RWPE2 (cell line): ENCODE data around the gene DHRS3.
A peak's percentile ranks its signal among the peaks of the same experiment; 100 is the strongest.

Source experiments
- ATAC-seq: fragments of 200-7000 bp; cut with Tn5 transposase; 3 replicates; pipeline ENCODE4 v1.9.1; 2021; ENCODE audit warnings: low read depth
- DNase-seq: peaks from one replicate; pipeline ENCODE4 v3.0.0-alpha.2; 2020; ENCODE audit warnings: low spot score
- H3K27ac ChIP-seq: fragments of 450-650 bp; 2 replicates; pipeline ENCODE4 v1.5.1; 2017; ENCODE audit warnings: mild to moderate bottlenecking; ENCODE audit not compliant: poor library complexity, severe bottlenecking
- H3K27me3 ChIP-seq: fragments of 250-450 bp; sonication (Bioruptor Pico); 2 replicates; pipeline ENCODE4 v1.5.1; 2021; ENCODE audit warnings: mild to moderate bottlenecking, moderate library complexity; ENCODE audit not compliant: insufficient read depth, poor library complexity, severe bottlenecking
- H3K36me3 ChIP-seq: fragments of 250-450 bp; sonication (Bioruptor Pico); 2 replicates; pipeline ENCODE4 v1.5.1; 2020; ENCODE audit warnings: low read depth, mild to moderate bottlenecking, moderate library complexity
- H3K4me1 ChIP-seq: fragments of 250-450 bp; sonication (Bioruptor Pico); 2 replicates; pipeline ENCODE4 v1.5.1; 2021; ENCODE audit warnings: mild to moderate bottlenecking, moderate library complexity; ENCODE audit not compliant: insufficient read depth, poor library complexity, severe bottlenecking
- H3K4me3 ChIP-seq: fragments of 250-450 bp; sonication (Bioruptor Pico); 2 replicates; pipeline ENCODE4 v1.5.1; 2021; ENCODE audit warnings: mild to moderate bottlenecking, moderate library complexity; ENCODE audit not compliant: severe bottlenecking
- H3K9me3 ChIP-seq: fragments of 250-450 bp; sonication (Bioruptor Pico); 2 replicates; pipeline ENCODE4 v1.5.1; 2021; ENCODE audit warnings: mild to moderate bottlenecking, moderate library complexity; ENCODE audit not compliant: severe bottlenecking
- CTCF ChIP-seq: fragments of 450-650 bp; IDR thresholded peaks from one replicate; pipeline ENCODE4 v1.5.1; 2017; ENCODE audit warnings: mild to moderate bottlenecking, moderate library complexity; ENCODE audit not compliant: poor library complexity, severe bottlenecking

The DHRS3 gene

GRCh38 chr1:12600880-12601633, 17.0 kb downstream of the DHRS3 start:
- Histone ChIP-seq H3K27ac (no peak overlapping the region), H3K27me3 (no peaks in the 10 kb centered on the region), H3K4me1 (peaks cover 44% of the 10 kb centered on the region), H3K36me3 (no peaks in the 10 kb centered on the region), H3K4me3 (no peak overlapping the region), H3K9me3 (no peaks in the 10 kb centered on the region)
- peak; percentile 52 for TF ChIP-seq CTCF
- ATAC-seq = no peak
- no peak for DNase-seq

GRCh38 chr1:12600335-12600734, 17.7 kb downstream of the DHRS3 start:
- no peak for DNase-seq
- TF ChIP-seq CTCF = no peak
- Histone ChIP-seq H3K9me3 (no peaks in the 10 kb centered on the region), H3K36me3 (no peaks in the 10 kb centered on the region), H3K4me3 (no peak overlapping the region), H3K4me1 (peaks cover 46% of the 10 kb centered on the region), H3K27me3 (no peaks in the 10 kb centered on the region), H3K27ac (no peak overlapping the region)
- ATAC-seq = no peak

- Histone ChIP-seq H3K9me3 (no peaks in the 10 kb centered on the region), H3K27ac (no peak overlapping the region), H3K4me1 (peaks cover 46% of the 10 kb centered on the region), H3K27me3 (no peaks in the 10 kb centered on the region), H3K36me3 (no peaks in the 10 kb centered on the region), H3K4me3 (no peak overlapping the region)
- TF ChIP-seq CTCF = no peak
- ATAC-seq = no peak
- no peak for DNase-seq
Observed at GRCh38 chr1:12599657-12600056, 18.4 kb downstream of the DHRS3 start.

- no peak for DNase-seq
- no peak overlapping the region for H3K27ac ChIP-seq
- H3K9me3 ChIP-seq = no peaks in the 10 kb centered on the region
- H3K4me1 ChIP-seq = peaks cover 48% of the 10 kb centered on the region
- no peaks in the 10 kb centered on the region for H3K27me3 ChIP-seq
- H3K36me3 ChIP-seq = no peaks in the 10 kb centered on the region
- no peak overlapping the region for H3K4me3 ChIP-seq
- ATAC-seq = no peak
- no peak for TF ChIP-seq CTCF
Observed at GRCh38 chr1:12598974-12599373, 19.0 kb downstream of the DHRS3 start.

- no peak for DNase-seq
- H3K4me3 ChIP-seq = no peak overlapping the region
- no peaks in the 10 kb centered on the region for H3K36me3 ChIP-seq
- ATAC-seq = no peak
- no peak for TF ChIP-seq CTCF
- peaks cover 46% of the 10 kb centered on the region for H3K4me1 ChIP-seq
- no peak overlapping the region for H3K27ac ChIP-seq
- no peaks in the 10 kb centered on the region for H3K9me3 ChIP-seq
- no peaks in the 10 kb centered on the region for H3K27me3 ChIP-seq
Observed at GRCh38 chr1:12597792-12598191, 20.2 kb downstream of the DHRS3 start.
